T-helper 1 cell (primary cell): Measurements from ENCODE around the gene ZNF283.
"Not testable (repeated sequence)": the region's sequence is repeated elsewhere in the genome, so short reads cannot be mapped to it uniquely, and the experiment has no call there.

ENCODE experiments used
- DNase-seq, 5 donors: peaks; one replicate each; pipeline ENCODE4 v3.0.0-alpha.2; 2012 to 2020

The ZNF283 gene

GRCh38 chr19:43858174-43858573, 31.1 kb downstream of the ZNF283 start:
- DNase-seq, result no peak

GRCh38 chr19:43866923-43867322, 39.8 kb downstream of the ZNF283 start:
- DNase-seq, result not testable (repeated sequence)

GRCh38 chr19:43872547-43873336, 45.6 kb downstream of the ZNF283 start:
- DNase-seq, result no peak

- DNase-seq, result no peak
Observed at GRCh38 chr19:43880483-43880882, 53.4 kb downstream of the ZNF283 start.

GRCh38 chr19:43883864-43884263, 56.7 kb downstream of the ZNF283 start, which contains the start of gene ZNF404:
Gene ZNF404, minus strand, starts transcription at chr19:43883964.
- DNase-seq, result no peak

- DNase-seq, result no peak
Observed at GRCh38 chr19:43895727-43896308, 68.7 kb downstream of the ZNF283 start.
